GM13977 (cell line): Measurements from ENCODE around the gene CSAD.

Source experiments
- DNase-seq: peaks from one replicate; pipeline ENCODE4 v3.0.0; 2012; ENCODE audit warnings: low spot score
- CTCF ChIP-seq: IDR thresholded peaks from 2 replicates; pipeline ENCODE4 v1.5.1; 2012; ENCODE audit warnings: mild to moderate bottlenecking, control low read depth; ENCODE audit not compliant: insufficient read depth; ENCODE audit errors: extremely low read depth, missing control alignments
- in situ Hi-C: fragments of 300-500 bp; cut with MboI; formaldehyde crosslinking; loops from one replicate; pipeline ENCODE4 v1.12.0; 2022; ENCODE audit warnings: low sequenced_read_pairs, low pct_unique_long_range_greater_than_20kb, mixed read lengths, inconsistent platforms; ENCODE audit not compliant: unreplicated experiment

Gene CSAD

DNA sequence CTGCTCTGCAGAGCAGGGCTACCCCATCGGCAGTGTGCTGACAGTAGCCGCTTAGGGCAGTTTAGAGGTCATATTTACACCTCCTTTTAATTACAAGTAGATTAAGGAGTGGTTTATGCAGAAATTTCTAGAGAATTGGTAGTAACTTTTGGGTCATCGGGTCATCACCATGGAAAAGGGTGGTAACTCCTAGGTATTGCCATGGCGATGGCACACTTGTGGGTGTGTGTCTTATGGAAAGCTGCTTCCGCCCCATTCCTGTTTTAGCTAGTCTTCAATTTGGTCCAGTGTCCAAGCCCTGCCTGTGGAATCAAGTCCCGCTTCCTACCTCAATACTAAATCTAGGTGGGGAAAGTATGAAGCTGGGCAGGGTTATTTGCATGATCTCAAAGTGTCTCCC, 29.7 kb downstream of the CSAD start:
- no peak for TF ChIP-seq CTCF
- DNase-seq: no peak
- in situ Hi-C loops: no loop called here

- in situ Hi-C loops: no loop called here
Measured at GRCh38 chr12:53147653-53148052, 33.1 kb downstream of the CSAD start.

DNA sequence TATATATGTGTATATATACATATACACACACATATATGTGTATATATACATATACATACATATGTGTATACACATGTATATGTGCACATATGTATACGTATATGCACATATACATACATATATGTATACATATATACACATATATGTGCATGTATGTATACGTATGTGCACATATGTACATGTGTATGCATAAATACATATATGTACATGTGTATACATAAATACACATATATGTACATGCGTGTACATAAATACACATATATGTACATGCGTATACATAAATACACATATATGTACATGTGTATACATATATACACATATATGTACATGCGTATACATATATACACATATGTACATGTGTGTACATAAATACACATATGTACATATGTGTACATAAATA, 33.5 kb downstream of the CSAD start:
- in situ Hi-C loops: no loop called here
- TF ChIP-seq CTCF: no peak
- DNase-seq: no peak

More at GRCh38 chr12:53147653-53148052, 33.1 kb downstream of the CSAD start:
- DNase-seq: no peak
- no peak for TF ChIP-seq CTCF

DNA sequence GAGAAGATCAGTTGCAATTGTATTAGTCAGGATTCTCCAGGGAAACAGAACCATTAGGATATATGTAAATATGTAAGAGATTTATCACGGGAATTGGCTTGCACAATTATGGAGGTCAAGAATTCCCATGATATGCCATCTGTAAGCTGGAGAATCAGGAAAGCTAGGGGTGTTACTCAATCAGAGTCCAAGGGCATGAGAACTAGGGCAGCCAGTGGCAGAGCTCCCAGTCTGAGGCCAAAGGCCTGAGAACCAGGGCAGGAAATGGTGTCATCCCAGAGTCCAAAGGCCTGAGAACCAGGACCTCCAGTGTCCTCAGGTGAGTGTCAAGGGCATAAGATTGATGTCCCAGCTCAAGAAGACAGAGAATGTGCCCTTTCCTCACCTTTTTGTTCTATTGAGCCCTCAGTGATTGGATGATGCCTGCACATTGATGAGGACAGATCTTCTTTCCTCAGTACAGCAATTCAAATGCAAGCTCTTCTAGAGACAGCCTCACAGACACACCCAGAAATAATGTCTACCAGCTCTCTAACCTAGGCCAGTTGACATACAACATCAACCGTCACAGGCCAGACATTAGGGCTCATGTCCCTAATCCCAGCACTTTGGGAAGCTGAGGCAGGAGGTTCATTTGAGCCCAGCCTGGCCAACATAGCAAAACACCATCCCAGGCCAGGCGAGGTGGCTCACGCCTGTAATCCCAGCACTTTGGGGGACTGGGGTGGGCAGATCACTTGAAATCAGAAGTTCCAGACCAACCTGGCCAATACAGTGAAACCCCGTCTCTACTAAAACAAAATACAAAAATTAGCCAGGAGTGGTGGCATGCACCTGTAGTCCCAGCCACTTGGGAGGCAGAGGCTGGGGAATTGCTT, 35.1 kb downstream of the CSAD start:
- no peak for DNase-seq
- TF ChIP-seq CTCF: no peak
- in situ Hi-C loops: no loop called here

DNA sequence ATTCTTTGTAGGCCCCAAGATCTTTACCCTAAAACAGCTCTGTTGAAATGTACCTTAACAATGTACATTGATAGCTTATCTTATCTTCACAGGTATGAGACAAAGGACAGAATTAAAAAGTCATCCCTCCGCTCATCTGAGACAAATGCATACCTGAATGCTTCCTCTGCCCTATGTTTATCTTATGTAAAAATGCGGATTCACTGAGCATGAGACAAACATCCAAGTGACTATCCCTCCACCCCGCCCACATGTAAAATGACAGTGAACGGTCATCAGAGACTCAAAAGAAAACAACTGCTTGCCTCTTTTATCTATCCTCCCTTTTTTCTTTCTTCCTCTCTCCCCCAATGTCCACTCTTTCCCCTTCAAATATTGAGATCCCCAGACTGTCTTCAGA, 37.4 kb downstream of the CSAD start:
- in situ Hi-C loops: no loop called here
- TF ChIP-seq CTCF: no peak
- DNase-seq: no peak

- DNase-seq: no peak
- in situ Hi-C loops: no loop called here
- no peak for TF ChIP-seq CTCF
Measured at GRCh38 chr12:53133722-53134121, 47.0 kb downstream of the CSAD start.
